WTC11 (cell line): Measurements from ENCODE around the gene PHYHD1. TPM values are rescaled to one million over a fixed set of nuclear protein-coding genes. Genes with fewer than 3 reads are reported as not detected.
A peak's percentile ranks its signal among the peaks of the same experiment; 100 is the strongest.

ENCODE experiments used
- ARID4B ChIP-seq: sonication (generic); formaldehyde crosslinking; IDR thresholded peaks from 2 replicates; pipeline ENCODE4 v1.8.0; 2023; ENCODE audit warnings: missing genetic modification reagents, mild to moderate bottlenecking, borderline replicate concordance
- ATF6 ChIP-seq: sonication (generic); formaldehyde crosslinking; IDR thresholded peaks from 2 replicates; pipeline ENCODE4 v1.8.1; 2023; ENCODE audit warnings: mild to moderate bottlenecking, missing genetic modification reagents
- CREM ChIP-seq: sonication (generic); formaldehyde crosslinking; IDR thresholded peaks from 2 replicates; pipeline ENCODE4 v1.8.1; 2022; ENCODE audit warnings: mild to moderate bottlenecking, missing genetic modification reagents, moderate library complexity
- ELF4 ChIP-seq: sonication (generic); formaldehyde crosslinking; IDR thresholded peaks from 2 replicates; pipeline ENCODE4 v1.8.1; 2022; ENCODE audit warnings: low read depth, mild to moderate bottlenecking, moderate library complexity, missing genetic modification reagents
- ESRRA ChIP-seq: sonication (generic); formaldehyde crosslinking; IDR thresholded peaks from 2 replicates; pipeline ENCODE4 v1.8.1; 2022; ENCODE audit warnings: mild to moderate bottlenecking, missing genetic modification reagents, borderline replicate concordance
- FOXP4 ChIP-seq: sonication (generic); formaldehyde crosslinking; IDR thresholded peaks from 2 replicates; pipeline ENCODE4 v1.8.0; 2022; ENCODE audit warnings: mild to moderate bottlenecking, missing genetic modification reagents
- GRHL2 ChIP-seq: fragments of 250-450 bp; sonication (Bioruptor Pico); IDR thresholded peaks from 2 replicates; pipeline ENCODE4 v1.8.0; 2022; ENCODE audit warnings: mild to moderate bottlenecking, moderate library complexity; ENCODE audit not compliant: insufficient replicate concordance, severe bottlenecking
- GTF2I ChIP-seq: fragments of 250-450 bp; sonication (Bioruptor Pico); conservative IDR thresholded peaks from 2 replicates; pipeline ENCODE4 v1.4.0; 2021; ENCODE audit warnings: mild to moderate bottlenecking
- HMGA2 ChIP-seq: fragments of 250-450 bp; sonication (Bioruptor Pico); IDR thresholded peaks from 2 replicates; pipeline ENCODE4 v1.4.0; 2021; ENCODE audit warnings: mild to moderate bottlenecking, moderate library complexity
- JUN ChIP-seq: sonication (generic); formaldehyde crosslinking; IDR thresholded peaks from 2 replicates; pipeline ENCODE4 v1.8.0; 2023; ENCODE audit warnings: mild to moderate bottlenecking, missing genetic modification reagents
- MLX ChIP-seq: sonication (generic); formaldehyde crosslinking; IDR thresholded peaks from 2 replicates; pipeline ENCODE4 v1.8.1; 2023; ENCODE audit warnings: mild to moderate bottlenecking, missing genetic modification reagents, moderate library complexity
- MYBL2 ChIP-seq: sonication (generic); formaldehyde crosslinking; IDR thresholded peaks from 2 replicates; pipeline ENCODE4 v1.8.1; 2023; ENCODE audit warnings: mild to moderate bottlenecking, moderate library complexity, missing genetic modification reagents
- NFYB ChIP-seq: sonication (generic); formaldehyde crosslinking; conservative IDR thresholded peaks from 2 replicates; pipeline ENCODE4 v1.8.0; 2022; ENCODE audit warnings: low read depth, missing genetic modification reagents
- NR1H2 ChIP-seq: sonication (generic); formaldehyde crosslinking; IDR thresholded peaks from 2 replicates; pipeline ENCODE4 v1.9.0; 2021; ENCODE audit warnings: mild to moderate bottlenecking, moderate library complexity, missing genetic modification reagents
- PRDM15 ChIP-seq: sonication (generic); formaldehyde crosslinking; IDR thresholded peaks from 2 replicates; pipeline ENCODE4 v1.8.0; 2022; ENCODE audit warnings: missing genetic modification reagents
- TCF7 ChIP-seq: sonication (generic); formaldehyde crosslinking; IDR thresholded peaks from 2 replicates; pipeline ENCODE4 v1.8.0; 2022; ENCODE audit warnings: mild to moderate bottlenecking, low read depth, missing genetic modification reagents, moderate library complexity
- TEAD1 ChIP-seq: sonication (generic); formaldehyde crosslinking; IDR thresholded peaks from 2 replicates; pipeline ENCODE4 v1.8.0; 2022; ENCODE audit warnings: mild to moderate bottlenecking, missing genetic modification reagents
- USF1 ChIP-seq: sonication (generic); formaldehyde crosslinking; IDR thresholded peaks from 2 replicates; pipeline ENCODE4 v1.8.0; 2022; ENCODE audit warnings: mild to moderate bottlenecking, missing genetic modification reagents
- ZNF138 ChIP-seq: sonication (generic); formaldehyde crosslinking; conservative IDR thresholded peaks from 2 replicates; pipeline ENCODE4 v1.8.1; 2022; ENCODE audit warnings: mild to moderate bottlenecking, moderate library complexity, missing genetic modification reagents
- ZNF219 ChIP-seq: sonication (generic); formaldehyde crosslinking; IDR thresholded peaks from 2 replicates; pipeline ENCODE4 v1.8.0; 2023; ENCODE audit warnings: missing genetic modification reagents, mild to moderate bottlenecking, borderline replicate concordance
- ZNF232 ChIP-seq: sonication (generic); formaldehyde crosslinking; IDR thresholded peaks from 2 replicates; pipeline ENCODE4 v1.8.0; 2022; ENCODE audit warnings: mild to moderate bottlenecking, missing genetic modification reagents
- ZNF425 ChIP-seq: fragments of 250-450 bp; sonication (Bioruptor Pico); conservative IDR thresholded peaks from 2 replicates; pipeline ENCODE4 v1.9.0; 2021; ENCODE audit warnings: mild to moderate bottlenecking
- total RNA-seq: library from RNA; stranded (reverse); gene quantifications from 3 replicates; pipeline ENCODE4 v1.2.3, GENCODE V29; 2021

PHYHD1 gene
- total RNA-seq, 1 experiment from 2014 or later: 14.6 TPM

- TF ChIP-seq FOXP4 (CRISPR knock-in tag) (peak; percentile 86; the same call in 1 of the 2 replicates), PRDM15 (CRISPR knock-in tag) (peak; percentile 90), MYBL2 (peak; percentile 83), ELF4 (peak; percentile 64), CREM (CRISPR knock-in tag) (peak; percentile 77; the same call in 1 of the 2 replicates), GRHL2 (CRISPR knock-in tag) (no peak), TEAD1 (peak; percentile 92), ARID4B (CRISPR knock-in tag) (peak; percentile 79; the same call in 1 of the 2 replicates), ZNF425 (CRISPR knock-in tag) (no peak), JUN (CRISPR knock-in tag) (peak; percentile 34; the same call in 1 of the 2 replicates), GTF2I (CRISPR knock-in tag) (no peak), ATF6 (CRISPR knock-in tag) (no peak), NFYB (CRISPR knock-in tag) (0 out of 2 replicates have a peak, but pooled peaks have one; percentile 27), ZNF219 (CRISPR knock-in tag) (no peak), USF1 (CRISPR knock-in tag) (peak; percentile 100), ESRRA (CRISPR knock-in tag) (no peak), HMGA2 (CRISPR knock-in tag) (no peak), NR1H2 (CRISPR knock-in tag) (no peak), TCF7 (CRISPR knock-in tag) (peak; percentile 88; the same call in 1 of the 2 replicates), MLX (CRISPR knock-in tag) (0 out of 2 replicates have a peak, but pooled peaks have one; percentile 21), ZNF138 (CRISPR knock-in tag) (no peak), ZNF232 (peak; percentile 65; the same call in 1 of the 2 replicates)
Measured at GRCh38 chr9:128947527-128948301, 26.9 kb downstream of the PHYHD1 start, which contains the start of the genes DOLK and NUP188 (continued).
